Endothelial cell of umbilical vein (primary cell): ENCODE data around the gene COG6. TPM values are rescaled to one million over a fixed set of nuclear protein-coding genes. Genes with fewer than 3 reads are reported as not detected.

Source experiments
- BruUV-seq: library from RNA; stranded (reverse); fragments of 400-500 nt; replicated peaks from 2 replicates; lab custom pipeline; 2021; lab: Mats Ljungman, UMichigan
- CTCF ChIA-PET: fragments of 300-600, 350-600 bp; sonication (Branson Sonifier 250); formaldehyde crosslinking; loops from one replicate; lab custom pipeline; 2021; ENCODE audit warnings: antibody characterized with exemption, inconsistent platforms; lab: Charles Lee
- POLR2A ChIA-PET: fragments of 300-600, 350-600 bp; sonication (Branson Sonifier 250); formaldehyde crosslinking; loops from one replicate; lab custom pipeline; 2021; ENCODE audit warnings: antibody characterized with exemption, inconsistent platforms; lab: Charles Lee
- DNase-seq: peaks from one replicate; pipeline ENCODE4 v3.0.0-alpha.2; 2011; ENCODE audit warnings: low read depth, low spot score
- FAIRE-seq: peaks from 2 replicates; lab custom pipeline; 2011; peaks lifted over from hg19 to GRCh38; lab: Jason Lieb, UNC
- H2AFZ ChIP-seq: 2 replicates; pipeline ENCODE4 v1.6.0; 2012; ENCODE audit warnings: low read depth, low read length, control low read depth, inconsistent platforms
- H3K27ac ChIP-seq: 2 replicates; pipeline ENCODE4 v1.5.1; 2011; ENCODE audit warnings: low read depth, mild to moderate bottlenecking, control low read depth, low read length, moderate library complexity; ENCODE audit not compliant: insufficient read depth
- H3K27me3 ChIP-seq, 2 experiments: 2 replicates each; pipeline versions ENCODE4 v1.6.0 to v1.6.1; 2011; ENCODE audit warnings: low read length in 2 of 2, mixed read lengths in 1 of 2; ENCODE audit not compliant: control insufficient read depth in 2 of 2, insufficient read depth in 2 of 2
- H3K36me3 ChIP-seq, 2 experiments: 2 replicates in 1 of 2; 3 replicates in 1 of 2; pipeline ENCODE4 v1.5.1; 2011; ENCODE audit warnings: low read length in 2 of 2, mild to moderate bottlenecking in 1 of 2, moderate library complexity in 1 of 2; ENCODE audit not compliant: control insufficient read depth in 2 of 2, insufficient read depth in 2 of 2; ENCODE audit errors: extremely low read depth in 1 of 2
- H3K4me1 ChIP-seq: 3 replicates; pipeline ENCODE4 v1.5.1; 2011; ENCODE audit warnings: mild to moderate bottlenecking, low read length; ENCODE audit not compliant: control insufficient read depth, insufficient read depth; ENCODE audit errors: extremely low read depth
- H3K4me2 ChIP-seq: 2 replicates; pipeline ENCODE4 v1.6.1; 2011; ENCODE audit warnings: low read length, control low read depth, mixed read lengths; ENCODE audit not compliant: insufficient read depth
- H3K4me3 ChIP-seq, 3 experiments: fragments of 200-600 bp in 1 of 3; sonication (generic), shearing (Covaris generic) in 1 of 3; replicated peaks in 1 of 3; 2 replicates each; pipeline ENCODE4 v1.5.1; 2011 to 2016; ENCODE audit warnings: control low read depth in 3 of 3, low read length in 3 of 3, mild to moderate bottlenecking in 2 of 3, inconsistent platforms in 1 of 3, low read depth in 1 of 3, moderate library complexity in 1 of 3; ENCODE audit not compliant: insufficient read depth in 1 of 3
- H3K79me2 ChIP-seq: 2 replicates; pipeline ENCODE4 v1.6.0; 2012; ENCODE audit warnings: low read length, inconsistent platforms; ENCODE audit not compliant: control insufficient read depth, insufficient read depth
- H3K9ac ChIP-seq: replicated peaks from 2 replicates; pipeline ENCODE3; 2011; ENCODE audit warnings: low read length, control low read depth; ENCODE audit not compliant: insufficient read depth; ENCODE audit errors: extremely low read depth
- H3K9me1 ChIP-seq: replicated peaks from 3 replicates; pipeline ENCODE4 v1.6.0; 2011; ENCODE audit warnings: mild to moderate bottlenecking, low read length; ENCODE audit not compliant: control insufficient read depth, insufficient read depth; ENCODE audit errors: extremely low read depth
- H3K9me3 ChIP-seq: replicated peaks from 2 replicates; pipeline ENCODE4 v1.5.1; 2012; ENCODE audit warnings: low read length, inconsistent platforms; ENCODE audit not compliant: control insufficient read depth, insufficient read depth
- H4K20me1 ChIP-seq: replicated peaks from 2 replicates; pipeline ENCODE3; 2011; ENCODE audit warnings: mild to moderate bottlenecking, low read length; ENCODE audit not compliant: control insufficient read depth, insufficient read depth; ENCODE audit errors: extremely low read depth
- CTCF ChIP-seq, 2 donors: IDR thresholded peaks; 1 replicate in 1 of 2; 2 replicates in 1 of 2; pipeline ENCODE4 v1.5.1; 2011; ENCODE audit warnings: low read length in 2 of 2, mild to moderate bottlenecking in 2 of 2, moderate library complexity in 2 of 2, control low read depth in 1 of 2, inconsistent platforms in 1 of 2, low read depth in 1 of 2; ENCODE audit not compliant: insufficient read depth in 1 of 2; ENCODE audit errors: extremely low read depth in 1 of 2
- MAX ChIP-seq: IDR thresholded peaks from 2 replicates; pipeline ENCODE4 v1.6.1; 2011; ENCODE audit not compliant: insufficient read depth, insufficient read length
- dilution Hi-C: fragments of 300-500 bp; cut with MboI; formaldehyde crosslinking; loops from one replicate; pipeline ENCODE4 v1.15.0; 2019; ENCODE audit warnings: low sequenced_read_pairs; ENCODE audit not compliant: extremely low pct_ligation_motif_present
- intact Hi-C: fragments of 100-400 bp; cut with micrococcal nuclease; formaldehyde crosslinking; loops from one replicate; pipeline ENCODE4 v1.10.0; 2022
- polyA plus RNA-seq, 4 experiments: library from polyadenylated mRNA; depleted of rRNA in 3 of 4; stranded (reverse) in 3 of 4; unstranded in 1 of 4; fragments of >200 nt; gene quantifications; 2 replicates each; pipeline versions ENCODE4 v1.2.1 to v1.2.3, GENCODE V29; 2011 to 2012; ENCODE audit warnings: missing spikeins in 1 of 4
- total RNA-seq: library from RNA; stranded (reverse); gene quantifications from 2 replicates; pipeline ENCODE4 v1.2.3, GENCODE V29; 2021

Gene COG6
- total and polyA plus RNA-seq, 2 donors (not counting 3 experiments of a cell fraction or from before 2014, with no cell fraction given): 12.1 to 41.1 TPM

- CTCF ChIA-PET: interaction anchor here (1.0 to 1.9 kb wide), 5 partner anchors 64 to 1101 kb away, joined by 3 to 26 read pairs (median 6); no protein-coding TSS in a partner anchor
- intact Hi-C loops: loop anchor here (1.0 kb wide), 1 partner anchor 625 kb away; no protein-coding TSS in a partner anchor
Measured at GRCh38 chr13:39676315-39676876, 20.9 kb downstream of the COG6 start.

More at GRCh38 chr13:39676315-39676876, 20.9 kb downstream of the COG6 start:
- no peak overlapping the region for H3K4me3 ChIP-seq
- H3K36me3 ChIP-seq: peaks cover 0 to 4% of the 10 kb centered on the region in 2 experiments
- H3K4me1 ChIP-seq: no peaks in the 10 kb centered on the region
- dilution Hi-C loops: no loop called here
- no peak overlapping the region for H3K27ac ChIP-seq
- H3K27me3 ChIP-seq: no peaks in the 10 kb centered on the region
- no peaks in the 10 kb centered on the region for H3K9me3 ChIP-seq
- H2AFZ ChIP-seq: no peak overlapping the region
- no TSS peak for BruUV-seq
- DNase-seq (peak; percentile 55), FAIRE-seq (no peak)
- no peaks in the 10 kb centered on the region for H4K20me1 ChIP-seq
- H3K4me2 ChIP-seq: no peak overlapping the region
- H3K9me1 ChIP-seq: no peaks in the 10 kb centered on the region
- H3K9ac ChIP-seq: no peak overlapping the region
- POLR2A ChIA-PET: no interaction called here
- TF ChIP-seq CTCF (IDR thresholded peaks at IDR 0.05; ENCODE audit: extremely low read depth in 1 of 2, insufficient read depth in 1 of 2, low read depth in 1 of 2, low read length in 2 of 2) (peak in 1 of 2 donors; percentile 26), MAX (no peak)
- no peaks in the 10 kb centered on the region for H3K79me2 ChIP-seq
